AG09309 (cell line): ENCODE measurements around the gene RND1.

Source experiments
- DNase-seq: peaks from one replicate; pipeline ENCODE4 v3.0.0-alpha.2; 2010; ENCODE audit warnings: low read depth
- H3K4me3 ChIP-seq: 2 replicates; pipeline ENCODE4 v1.5.1; 2011; ENCODE audit warnings: mild to moderate bottlenecking, low read depth, low read length, moderate library complexity; ENCODE audit not compliant: control insufficient read depth
- TF ChIP-seq, protein P1 (sequence below): IDR thresholded peaks from 2 replicates; pipeline ENCODE4 v1.5.1; 2011; ENCODE audit warnings: mild to moderate bottlenecking, low read depth, low read length, inconsistent platforms; ENCODE audit not compliant: insufficient read depth, control insufficient read depth; ENCODE audit errors: missing control alignments

Gene RND1

GRCh38 chr12:48816143-48816854, 49.4 kb downstream of the RND1 start:
- TF ChIP-seq, protein P1, sequence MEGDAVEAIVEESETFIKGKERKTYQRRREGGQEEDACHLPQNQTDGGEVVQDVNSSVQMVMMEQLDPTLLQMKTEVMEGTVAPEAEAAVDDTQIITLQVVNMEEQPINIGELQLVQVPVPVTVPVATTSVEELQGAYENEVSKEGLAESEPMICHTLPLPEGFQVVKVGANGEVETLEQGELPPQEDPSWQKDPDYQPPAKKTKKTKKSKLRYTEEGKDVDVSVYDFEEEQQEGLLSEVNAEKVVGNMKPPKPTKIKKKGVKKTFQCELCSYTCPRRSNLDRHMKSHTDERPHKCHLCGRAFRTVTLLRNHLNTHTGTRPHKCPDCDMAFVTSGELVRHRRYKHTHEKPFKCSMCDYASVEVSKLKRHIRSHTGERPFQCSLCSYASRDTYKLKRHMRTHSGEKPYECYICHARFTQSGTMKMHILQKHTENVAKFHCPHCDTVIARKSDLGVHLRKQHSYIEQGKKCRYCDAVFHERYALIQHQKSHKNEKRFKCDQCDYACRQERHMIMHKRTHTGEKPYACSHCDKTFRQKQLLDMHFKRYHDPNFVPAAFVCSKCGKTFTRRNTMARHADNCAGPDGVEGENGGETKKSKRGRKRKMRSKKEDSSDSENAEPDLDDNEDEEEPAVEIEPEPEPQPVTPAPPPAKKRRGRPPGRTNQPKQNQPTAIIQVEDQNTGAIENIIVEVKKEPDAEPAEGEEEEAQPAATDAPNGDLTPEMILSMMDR = no peak
- H3K4me3 ChIP-seq = no peak overlapping the region; the same call in 1 of the 2 replicates
- no peak for DNase-seq

DNA sequence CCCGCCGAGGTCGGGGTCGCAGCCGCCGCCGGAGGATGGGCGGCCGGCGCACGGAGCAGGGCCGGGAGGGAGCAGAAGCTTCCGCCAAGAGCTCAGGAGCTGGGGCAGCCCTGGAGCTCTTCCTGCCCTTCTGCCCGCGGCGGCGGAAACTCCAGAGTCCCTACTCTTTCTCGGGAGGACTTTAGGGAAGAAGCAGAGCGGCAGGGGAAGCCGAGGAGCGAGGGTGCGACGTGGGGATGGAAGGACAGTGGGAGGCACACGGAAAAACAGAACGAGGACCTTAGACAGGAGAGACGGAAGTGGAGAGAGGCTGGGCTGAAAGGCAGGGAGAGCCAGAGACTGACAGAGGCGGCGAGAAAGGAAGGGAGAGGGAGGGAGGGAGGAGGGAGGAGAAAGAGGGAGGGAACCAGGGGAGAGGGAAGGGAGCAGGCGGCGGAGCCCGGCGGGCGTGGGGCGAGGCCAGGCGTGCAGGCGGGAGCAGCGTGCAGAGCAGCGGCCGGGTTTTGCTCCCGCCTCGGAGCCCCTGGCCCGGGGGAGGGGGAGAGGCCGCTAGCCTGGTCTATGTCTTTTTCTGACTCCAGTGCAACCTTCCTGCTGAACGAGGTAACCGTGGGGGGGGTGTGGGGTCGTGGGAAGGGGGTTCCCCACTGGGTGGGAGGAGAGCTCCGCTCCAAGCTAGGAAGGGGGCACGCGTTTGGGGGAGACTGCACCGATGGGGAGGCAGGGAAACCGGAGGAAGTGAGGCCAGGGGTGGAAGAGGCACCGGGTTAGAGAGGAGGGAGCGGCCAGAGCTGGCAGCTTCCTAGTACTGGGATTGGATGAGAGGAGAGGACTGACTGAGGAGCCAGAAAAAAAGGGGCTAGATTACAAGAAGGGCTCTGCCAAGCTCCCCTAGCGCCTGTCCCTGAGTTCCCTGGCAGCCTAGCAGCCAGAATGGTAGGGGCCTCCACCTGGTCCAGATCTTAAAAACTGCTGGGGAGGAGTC, 50.3 kb downstream of the RND1 start:
- no peak for DNase-seq
- H3K4me3 ChIP-seq = peak overlapping the region; percentile 93

DNA sequence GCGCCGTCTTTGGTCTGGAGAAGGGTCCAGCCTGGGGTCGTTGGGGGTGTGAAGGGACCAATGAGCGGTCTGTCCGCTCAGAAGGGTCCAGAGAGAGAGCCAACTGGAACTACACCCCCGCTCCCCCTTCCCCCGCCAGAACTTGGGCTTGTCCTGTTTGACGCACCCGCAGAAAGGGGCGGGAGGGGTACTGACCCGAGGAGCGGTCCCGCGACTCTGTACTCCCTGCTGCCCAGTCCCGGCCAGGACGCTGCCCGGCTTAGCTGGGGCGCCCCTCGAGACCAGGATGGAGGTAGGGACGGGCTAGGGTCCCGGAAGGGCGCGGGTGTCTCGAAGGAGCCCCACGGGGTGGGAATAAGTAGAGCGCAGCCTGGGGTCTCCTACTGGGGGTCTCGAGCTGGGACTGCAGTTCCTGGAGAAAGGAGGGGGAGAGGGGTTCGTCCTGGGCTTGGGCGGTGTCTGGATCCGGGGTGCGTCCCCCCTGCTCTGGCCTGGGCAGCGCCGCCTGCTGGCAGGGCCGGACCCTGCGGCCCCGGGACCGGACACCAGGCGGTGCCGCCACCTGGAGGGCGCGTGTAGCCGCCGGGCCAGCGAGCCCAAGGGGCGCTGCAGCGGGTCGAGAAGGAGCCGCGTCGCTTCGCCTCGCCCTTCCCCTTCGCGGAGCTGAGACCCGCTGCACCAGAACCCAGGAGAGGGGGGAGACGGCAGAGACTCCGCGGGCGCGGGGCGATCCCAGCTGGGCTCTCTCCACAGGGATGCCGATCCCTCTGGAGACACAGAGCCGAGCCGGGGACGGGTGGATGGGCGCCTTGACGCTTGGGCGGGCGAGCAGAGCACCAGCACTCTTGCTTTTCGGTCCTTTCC, 51.2 kb downstream of the RND1 start:
- DNase-seq = no peak
- TF ChIP-seq, protein P1 = peak; percentile 88
- peak overlapping the region; percentile 93 for H3K4me3 ChIP-seq

More for the DNA sequence above, 50.3 kb downstream of the RND1 start:
- TF ChIP-seq, protein P1 = no peak

DNA sequence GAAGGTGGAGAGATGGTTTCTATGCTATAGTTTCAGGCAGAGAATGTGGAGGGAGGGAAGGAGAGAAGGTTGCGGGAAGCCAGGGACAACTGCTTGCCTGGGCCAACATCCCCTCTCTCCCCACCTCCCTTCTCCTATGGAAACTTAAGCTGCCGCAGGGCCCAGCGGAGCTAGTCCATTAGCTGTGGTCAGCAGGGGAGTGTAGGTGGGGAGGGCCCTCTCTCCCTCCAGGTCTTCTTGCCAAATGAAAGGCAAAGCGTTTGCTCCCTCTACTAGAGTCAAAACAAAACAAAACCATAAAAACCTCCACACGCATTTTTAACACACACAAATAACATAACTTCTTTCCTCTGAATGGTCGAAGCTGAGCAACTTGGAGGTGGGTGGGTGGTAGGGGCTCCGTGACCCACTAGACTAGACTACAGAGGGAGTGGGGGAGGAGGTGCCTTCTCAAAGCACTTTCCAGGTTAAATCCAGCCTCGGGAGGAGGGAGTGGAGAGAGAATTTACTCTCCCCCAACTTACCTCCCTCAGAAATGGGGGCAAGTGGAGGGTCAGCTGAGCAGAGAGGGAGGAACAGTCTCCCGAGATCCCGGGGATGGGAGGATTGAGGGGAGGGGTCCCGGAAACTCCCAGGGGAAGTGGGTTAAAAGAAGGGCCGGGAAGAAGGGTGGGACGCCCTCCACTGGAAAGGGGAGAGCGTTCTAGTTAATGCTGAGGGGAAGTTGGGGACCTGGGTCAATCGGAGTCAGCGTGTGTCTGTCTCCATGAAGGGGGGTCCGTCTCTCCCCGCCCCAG, 52.0 kb downstream of the RND1 start:
- no peak for DNase-seq
- peak overlapping the region; percentile 93 for H3K4me3 ChIP-seq
- TF ChIP-seq, protein P1 = no peak

DNA sequence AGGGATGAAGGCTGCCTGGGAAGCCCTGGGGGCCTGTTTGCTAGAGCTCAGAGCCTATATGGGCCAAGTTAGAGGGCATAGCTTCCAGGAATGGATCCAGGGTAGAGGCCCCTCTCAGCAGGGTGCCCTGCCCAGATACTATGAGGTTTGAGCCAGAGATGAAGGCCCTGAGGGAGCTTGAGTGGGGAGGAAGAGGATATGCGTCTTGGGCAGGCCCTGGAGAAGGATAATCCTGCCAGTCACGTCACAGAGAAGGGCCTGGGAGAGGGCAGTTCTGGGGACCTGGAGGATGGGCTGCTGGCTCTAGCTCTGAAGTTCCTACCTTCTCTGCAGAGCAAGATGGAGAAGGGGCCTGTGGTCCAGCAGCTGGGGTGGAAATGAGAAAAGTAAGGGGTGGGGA, 53.3 kb downstream of the RND1 start:
- no peak overlapping the region for H3K4me3 ChIP-seq
- DNase-seq = no peak
- TF ChIP-seq, protein P1 = no peak
